Fibroblast of the aortic adventitia (primary cell): ENCODE results near the gene SNX10. TPM values are rescaled to one million over a fixed set of nuclear protein-coding genes. Genes with fewer than 3 reads are reported as not detected.
"Not testable (repeated sequence)": the region's sequence is repeated elsewhere in the genome, so short reads cannot be mapped to it uniquely, and the experiment has no call there.

Experiments used
- DNase-seq: peaks from one replicate; pipeline ENCODE4 v3.0.0-alpha.2; 2010; ENCODE audit warnings: low read depth
- H3K4me3 ChIP-seq: 2 replicates; pipeline ENCODE4 v1.5.1; 2011; ENCODE audit warnings: low read depth, mild to moderate bottlenecking, control low read depth, low read length, moderate library complexity
- total RNA-seq: library from RNA; depleted of rRNA; stranded (reverse); fragments of >200 nt; gene quantifications from 2 replicates; pipeline ENCODE4 v1.2.3, GENCODE V29; 2012; ENCODE audit warnings: low replicate concordance
- TF ChIP-seq, protein P1 (sequence below): IDR thresholded peaks from 2 replicates; pipeline ENCODE4 v1.5.1; 2011; ENCODE audit warnings: mild to moderate bottlenecking, low read length, control low read depth, inconsistent platforms; ENCODE audit not compliant: insufficient read depth

SNX10 gene
- total RNA-seq, 1 donor, result 0.09 TPM

DNA sequence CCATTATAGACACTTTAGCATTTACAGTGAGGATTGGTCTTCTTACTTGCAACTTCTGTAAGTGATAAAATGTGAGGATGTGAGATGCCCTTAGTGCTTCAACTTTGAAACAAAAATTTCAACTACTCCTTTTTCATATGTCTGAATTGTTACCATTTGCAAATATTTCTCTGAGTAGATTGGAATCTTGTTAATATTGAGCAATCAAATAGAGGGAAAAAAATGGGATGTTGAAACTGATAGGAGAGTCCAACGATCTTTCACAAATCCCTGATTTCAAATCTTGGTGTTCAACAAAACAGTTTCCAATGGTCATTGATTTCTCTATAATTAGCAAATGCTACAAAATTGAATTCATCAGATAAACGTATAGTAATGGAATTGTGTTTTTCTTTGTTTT, 5.5 kb upstream of the SNX10 start:
- H3K4me3 ChIP-seq, result no peak overlapping the region
- no peak for DNase-seq
- TF ChIP-seq, protein P1, sequence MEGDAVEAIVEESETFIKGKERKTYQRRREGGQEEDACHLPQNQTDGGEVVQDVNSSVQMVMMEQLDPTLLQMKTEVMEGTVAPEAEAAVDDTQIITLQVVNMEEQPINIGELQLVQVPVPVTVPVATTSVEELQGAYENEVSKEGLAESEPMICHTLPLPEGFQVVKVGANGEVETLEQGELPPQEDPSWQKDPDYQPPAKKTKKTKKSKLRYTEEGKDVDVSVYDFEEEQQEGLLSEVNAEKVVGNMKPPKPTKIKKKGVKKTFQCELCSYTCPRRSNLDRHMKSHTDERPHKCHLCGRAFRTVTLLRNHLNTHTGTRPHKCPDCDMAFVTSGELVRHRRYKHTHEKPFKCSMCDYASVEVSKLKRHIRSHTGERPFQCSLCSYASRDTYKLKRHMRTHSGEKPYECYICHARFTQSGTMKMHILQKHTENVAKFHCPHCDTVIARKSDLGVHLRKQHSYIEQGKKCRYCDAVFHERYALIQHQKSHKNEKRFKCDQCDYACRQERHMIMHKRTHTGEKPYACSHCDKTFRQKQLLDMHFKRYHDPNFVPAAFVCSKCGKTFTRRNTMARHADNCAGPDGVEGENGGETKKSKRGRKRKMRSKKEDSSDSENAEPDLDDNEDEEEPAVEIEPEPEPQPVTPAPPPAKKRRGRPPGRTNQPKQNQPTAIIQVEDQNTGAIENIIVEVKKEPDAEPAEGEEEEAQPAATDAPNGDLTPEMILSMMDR, result no peak

DNA sequence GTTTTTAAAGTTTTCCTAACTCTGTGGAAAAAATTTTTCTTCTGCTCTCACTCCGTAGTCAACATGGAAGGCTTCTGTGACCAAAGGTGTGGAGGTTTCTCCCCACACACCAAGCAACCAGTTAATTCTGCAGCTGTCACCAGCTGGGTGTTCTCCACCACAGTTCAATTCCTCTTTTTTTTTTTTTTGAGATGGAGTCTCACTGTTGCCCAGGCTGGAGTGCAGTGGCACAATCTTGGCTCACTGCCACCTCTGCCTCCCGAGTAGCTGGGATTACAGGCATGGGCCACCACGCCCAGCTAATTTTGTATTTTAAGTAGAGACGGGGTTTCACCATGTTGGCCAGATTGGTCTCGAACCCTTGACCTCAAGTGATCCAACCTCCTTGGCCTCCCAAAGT, 3.5 kb upstream of the SNX10 start:
- not testable (repeated sequence) for H3K4me3 ChIP-seq, DNase-seq

GRCh38 chr7:26291251-26291650, 411 bp upstream of the SNX10 start:
- TF ChIP-seq, protein P1, result no peak

GRCh38 chr7:26292768-26293560, 1.3 kb downstream of the SNX10 start:
- DNase-seq, result no peak
- H3K4me3 ChIP-seq, result no peak overlapping the region
- TF ChIP-seq, protein P1, result no peak

More at GRCh38 chr7:26291251-26291650, 411 bp upstream of the SNX10 start:
- no peak for DNase-seq
- H3K4me3 ChIP-seq, result no peak overlapping the region

DNA sequence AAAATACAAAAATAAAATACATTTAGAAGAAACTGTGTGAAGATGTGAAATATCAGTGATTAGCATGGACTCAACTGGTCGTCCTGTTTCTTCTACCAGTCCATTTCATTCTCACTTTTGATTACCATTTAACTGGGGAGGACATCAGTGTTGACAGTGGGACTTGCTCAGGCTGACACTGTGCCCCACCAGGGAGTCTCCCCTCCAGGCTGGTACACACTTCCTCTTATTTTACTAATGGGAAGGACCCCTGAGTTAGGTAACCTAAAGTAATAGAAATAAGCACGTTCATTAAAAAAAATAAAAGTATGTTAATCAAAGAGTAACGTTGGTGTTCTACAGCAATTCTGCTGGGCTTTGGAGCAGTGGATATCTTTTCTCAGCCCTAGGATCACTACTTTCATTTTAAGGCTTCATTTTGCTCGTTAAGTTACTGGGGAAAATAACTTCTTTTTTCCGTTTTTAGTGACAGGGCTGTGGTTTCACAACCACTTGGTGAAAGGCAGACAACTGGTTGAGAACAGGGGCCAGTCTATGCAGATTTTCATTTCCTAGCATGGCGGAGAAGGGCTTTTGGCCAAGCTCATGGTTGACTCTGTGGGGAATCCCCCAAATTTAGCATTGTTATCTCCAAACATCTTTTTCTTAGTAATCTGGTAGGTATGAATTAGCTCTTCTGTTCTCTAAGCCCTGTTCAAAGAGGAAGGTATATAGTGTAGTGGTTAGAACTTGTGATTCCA, 2.1 kb downstream of the SNX10 start:
- no peak for DNase-seq
- H3K4me3 ChIP-seq, result no peak overlapping the region
- TF ChIP-seq, protein P1, result no peak

DNA sequence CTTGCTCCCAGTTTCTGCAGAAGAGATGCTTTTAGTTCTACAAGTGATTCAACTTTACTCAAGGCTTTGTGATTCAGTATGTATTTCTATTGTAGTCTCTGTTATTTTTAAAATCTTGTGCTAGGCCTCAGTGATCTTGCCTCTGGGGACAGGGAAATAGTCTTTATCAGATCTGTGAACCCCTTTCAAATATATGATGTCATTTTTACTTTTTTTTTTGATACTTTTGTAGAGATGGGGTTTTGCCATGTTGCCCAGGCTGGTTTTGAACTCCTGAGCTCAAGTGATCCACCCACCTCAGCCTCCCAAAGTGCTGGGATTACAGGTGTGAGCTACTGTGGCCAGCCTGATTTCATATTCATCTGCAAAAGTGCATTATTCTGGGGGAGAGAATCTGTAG, 3.4 kb downstream of the SNX10 start:
- no peak for DNase-seq
- H3K4me3 ChIP-seq, result no peak overlapping the region
- TF ChIP-seq, protein P1, result no peak

DNA sequence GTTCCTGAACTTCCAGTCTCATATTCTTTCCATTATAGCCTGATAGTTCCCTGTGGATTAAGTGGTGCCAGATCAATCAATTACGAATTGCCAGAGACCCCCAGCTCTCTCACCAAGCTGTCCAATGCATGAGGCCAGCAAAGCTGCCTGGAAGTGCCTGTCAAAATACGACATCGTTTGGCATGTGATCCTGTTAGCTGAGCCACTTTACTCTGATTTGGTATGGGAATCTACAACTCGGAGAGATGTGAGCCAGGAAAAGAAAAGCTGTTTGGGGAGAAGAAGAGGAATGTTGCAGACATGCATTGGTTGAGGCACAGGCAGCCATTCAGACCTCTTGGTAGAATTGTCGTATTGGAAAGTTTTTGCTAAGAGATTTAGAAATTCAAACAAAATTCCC, 3.9 kb downstream of the SNX10 start:
- H3K4me3 ChIP-seq, result no peak overlapping the region
- DNase-seq, result no peak
- TF ChIP-seq, protein P1, result no peak
